Sciatic nerve (tissue), 2 donors: ENCODE results near the gene TMEM271. TPM values are rescaled to one million over a fixed set of nuclear protein-coding genes. Genes with fewer than 3 reads are reported as not detected.

Experiments
- ATAC-seq: fragments of 200-7000 bp; cut with Tn5 transposase; one replicate; pipeline ENCODE4 v1.9.1; 2020; ENCODE audit warnings: mild to moderate bottlenecking, moderate library complexity
- DNase-seq: peaks from one replicate; pipeline ENCODE4 v3.0.0-alpha.2; 2020; ENCODE audit warnings: low spot score
- intact Hi-C: fragments of 100-400 bp; cut with DNase I; formaldehyde crosslinking; loops from one replicate; pipeline ENCODE4 v1.14.2; 2022
- total RNA-seq: library from RNA; stranded (reverse); fragmentation: NEBNext Ultra II Directional; extraction: Animal tissue kit (Norgen Biotek cat#: 25700); gene quantifications from one replicate; pipeline ENCODE4 v1.2.1, GENCODE V29; 2021
- donor health status: DM: no; HTN: no; CAD: no.
- donor health status: DM: no; HTN: no; CAD: no.

The TMEM271 gene
- total RNA-seq, 1 donor from 2014 or later = not detected

- no peak for DNase-seq
Measured at GRCh38 chr4:526971-527460, 49.1 kb downstream of the TMEM271 start.

GRCh38 chr4:526189-526909, 49.7 kb downstream of the TMEM271 start:
- ATAC-seq (no peak), DNase-seq (no peak)
- intact Hi-C loops = no loop called here

More at GRCh38 chr4:526971-527460, 49.1 kb downstream of the TMEM271 start:
- intact Hi-C loops = no loop called here
- no peak for ATAC-seq

DNA sequence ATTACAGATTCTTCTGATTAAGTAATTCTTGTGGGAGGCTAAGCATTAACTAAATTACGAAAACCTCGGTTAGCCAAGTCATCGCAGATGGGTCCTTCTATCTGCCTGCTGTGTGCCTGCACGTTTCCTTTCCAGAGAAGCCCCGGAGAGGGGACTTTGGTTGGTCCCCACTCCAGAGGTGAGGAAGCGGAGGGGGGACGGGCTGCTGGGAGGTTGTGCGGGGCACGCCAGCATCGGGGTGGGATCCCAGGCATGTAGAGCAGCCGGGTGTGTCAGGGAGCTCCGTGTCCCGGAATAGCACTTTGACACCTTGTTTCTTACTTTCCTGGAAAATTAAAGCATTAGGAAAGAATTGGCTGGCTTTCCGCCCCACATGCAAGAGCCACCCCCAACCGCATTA, 50.4 kb downstream of the TMEM271 start:
- DNase-seq (no peak), ATAC-seq (no peak)
- intact Hi-C loops = no loop called here

GRCh38 chr4:524196-524595, 51.9 kb downstream of the TMEM271 start:
- intact Hi-C loops = no loop called here
- DNase-seq = no peak
- ATAC-seq = no peak

Other genes starting within 250 kb of the TMEM271 start
- 34.5 TPM for gene ZNF141, start 238.5 kb downstream of the TMEM271 start, total RNA-seq
- 39.1 TPM for gene ZNF721, start 77.1 kb downstream of the TMEM271 start, total RNA-seq
- 59.6 TPM for gene PIGG, start 77.1 kb downstream of the TMEM271 start, total RNA-seq
- 2.5 TPM for gene PDE6B, start 49.3 kb upstream of the TMEM271 start, total RNA-seq
- gene ATP5ME, start 98.0 kb upstream of the TMEM271 start, total RNA-seq = 174 TPM
- gene MYL5, start 98.2 kb upstream of the TMEM271 start, total RNA-seq = 14.6 TPM
- gene SLC49A3, start 112.9 kb upstream of the TMEM271 start, total RNA-seq = 11.4 TPM
- gene PCGF3, start 129.5 kb upstream of the TMEM271 start, total RNA-seq = 50.3 TPM
- 11.6 TPM for gene CPLX1, start 249.8 kb upstream of the TMEM271 start, total RNA-seq